PFSK-1 (cell line): Measurements from ENCODE around the gene WBP1.

Source experiments
- FOXP2 ChIP-seq: optimal IDR thresholded peaks from 2 replicates; pipeline ENCODE3; 2011; ENCODE audit warnings: borderline replicate concordance, control low read depth, inconsistent platforms; ENCODE audit not compliant: insufficient read depth; ENCODE audit errors: extremely low read length, extremely low read depth
- POLR2AphosphoS5 ChIP-seq: IDR thresholded peaks from 2 replicates; pipeline ENCODE4 v1.6.1; 2012; ENCODE audit warnings: low read depth, mild to moderate bottlenecking, control low read depth, low read length, moderate library complexity
- SIN3A ChIP-seq: IDR thresholded peaks from 2 replicates; pipeline ENCODE4 v1.6.1; 2012; ENCODE audit warnings: mild to moderate bottlenecking, low read length, moderate library complexity, borderline replicate concordance; ENCODE audit not compliant: insufficient read depth
- TAF1 ChIP-seq: IDR thresholded peaks from 2 replicates; pipeline ENCODE4 v1.6.1; 2012; ENCODE audit warnings: low read length, control low read depth, borderline replicate concordance; ENCODE audit not compliant: insufficient read depth
- TF ChIP-seq, protein P1 (sequence below), 2 experiments: IDR thresholded peaks; 2 replicates each; pipeline versions ENCODE4 v1.6.1 to v1.8.0; 2011 to 2012; ENCODE audit warnings: low read depth in 2 of 2, low read length in 2 of 2, control low read depth in 1 of 2, inconsistent platforms in 1 of 2, mild to moderate bottlenecking in 1 of 2, moderate library complexity in 1 of 2; ENCODE audit not compliant: insufficient read depth in 1 of 2

Gene WBP1

DNA sequence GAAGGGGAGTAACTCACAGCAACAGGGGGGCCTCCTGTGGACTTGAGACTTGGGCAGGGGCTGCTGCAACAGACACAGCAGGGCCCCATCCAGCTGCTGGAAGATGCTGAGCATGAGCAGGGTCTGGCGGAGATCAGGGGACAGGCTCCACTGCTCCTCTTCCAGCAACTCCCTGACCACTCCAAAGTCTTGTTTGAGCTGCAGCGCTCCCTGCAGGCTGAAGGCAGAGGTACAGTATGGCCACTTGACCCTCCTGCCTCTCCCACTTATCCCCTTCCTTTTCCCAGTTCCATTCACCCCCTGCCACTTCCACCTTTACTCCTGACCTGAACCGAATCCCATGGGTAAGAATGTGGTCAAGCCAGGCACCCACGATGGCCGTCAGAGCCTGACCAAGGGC is 16.7 kb downstream of the WBP1 start:
- TF ChIP-seq FOXP2 (no peak), TAF1 (no peak), POLR2AphosphoS5 (no peak), SIN3A (no peak)
- TF ChIP-seq, protein P1, sequence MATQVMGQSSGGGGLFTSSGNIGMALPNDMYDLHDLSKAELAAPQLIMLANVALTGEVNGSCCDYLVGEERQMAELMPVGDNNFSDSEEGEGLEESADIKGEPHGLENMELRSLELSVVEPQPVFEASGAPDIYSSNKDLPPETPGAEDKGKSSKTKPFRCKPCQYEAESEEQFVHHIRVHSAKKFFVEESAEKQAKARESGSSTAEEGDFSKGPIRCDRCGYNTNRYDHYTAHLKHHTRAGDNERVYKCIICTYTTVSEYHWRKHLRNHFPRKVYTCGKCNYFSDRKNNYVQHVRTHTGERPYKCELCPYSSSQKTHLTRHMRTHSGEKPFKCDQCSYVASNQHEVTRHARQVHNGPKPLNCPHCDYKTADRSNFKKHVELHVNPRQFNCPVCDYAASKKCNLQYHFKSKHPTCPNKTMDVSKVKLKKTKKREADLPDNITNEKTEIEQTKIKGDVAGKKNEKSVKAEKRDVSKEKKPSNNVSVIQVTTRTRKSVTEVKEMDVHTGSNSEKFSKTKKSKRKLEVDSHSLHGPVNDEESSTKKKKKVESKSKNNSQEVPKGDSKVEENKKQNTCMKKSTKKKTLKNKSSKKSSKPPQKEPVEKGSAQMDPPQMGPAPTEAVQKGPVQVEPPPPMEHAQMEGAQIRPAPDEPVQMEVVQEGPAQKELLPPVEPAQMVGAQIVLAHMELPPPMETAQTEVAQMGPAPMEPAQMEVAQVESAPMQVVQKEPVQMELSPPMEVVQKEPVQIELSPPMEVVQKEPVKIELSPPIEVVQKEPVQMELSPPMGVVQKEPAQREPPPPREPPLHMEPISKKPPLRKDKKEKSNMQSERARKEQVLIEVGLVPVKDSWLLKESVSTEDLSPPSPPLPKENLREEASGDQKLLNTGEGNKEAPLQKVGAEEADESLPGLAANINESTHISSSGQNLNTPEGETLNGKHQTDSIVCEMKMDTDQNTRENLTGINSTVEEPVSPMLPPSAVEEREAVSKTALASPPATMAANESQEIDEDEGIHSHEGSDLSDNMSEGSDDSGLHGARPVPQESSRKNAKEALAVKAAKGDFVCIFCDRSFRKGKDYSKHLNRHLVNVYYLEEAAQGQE (IDR thresholded peaks at IDR 0.05; ENCODE audit: insufficient read depth in 1 of 2, low read depth in 2 of 2, low read length in 2 of 2) = no peak

DNA sequence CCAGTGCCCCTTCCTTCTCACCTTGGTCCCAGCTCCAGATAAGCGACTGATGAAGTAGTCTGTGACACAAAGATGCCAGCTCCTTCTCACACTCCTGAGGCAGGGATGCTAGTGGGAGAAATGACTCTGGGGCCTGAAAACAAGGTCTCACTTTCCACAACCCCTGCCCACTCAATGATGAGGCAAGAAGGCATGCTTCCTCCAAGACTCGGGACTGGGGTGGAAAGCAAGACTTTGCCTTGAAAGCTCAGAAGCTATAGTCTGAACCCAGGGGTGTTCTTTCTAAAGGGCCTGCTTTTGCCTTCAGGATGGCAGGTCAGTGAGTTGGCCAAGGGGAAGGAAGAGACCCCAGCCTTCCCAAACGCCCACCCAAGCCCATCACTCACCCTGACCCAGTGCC is 23.2 kb downstream of the WBP1 start:
- no peak for TF ChIP-seq FOXP2
- TF ChIP-seq, protein P1 (IDR thresholded peaks at IDR 0.05; ENCODE audit: insufficient read depth in 1 of 2, low read depth in 2 of 2, low read length in 2 of 2) = no peak
- TF ChIP-seq TAF1 = no peak
- no peak for TF ChIP-seq SIN3A
- TF ChIP-seq POLR2AphosphoS5 = no peak

DNA sequence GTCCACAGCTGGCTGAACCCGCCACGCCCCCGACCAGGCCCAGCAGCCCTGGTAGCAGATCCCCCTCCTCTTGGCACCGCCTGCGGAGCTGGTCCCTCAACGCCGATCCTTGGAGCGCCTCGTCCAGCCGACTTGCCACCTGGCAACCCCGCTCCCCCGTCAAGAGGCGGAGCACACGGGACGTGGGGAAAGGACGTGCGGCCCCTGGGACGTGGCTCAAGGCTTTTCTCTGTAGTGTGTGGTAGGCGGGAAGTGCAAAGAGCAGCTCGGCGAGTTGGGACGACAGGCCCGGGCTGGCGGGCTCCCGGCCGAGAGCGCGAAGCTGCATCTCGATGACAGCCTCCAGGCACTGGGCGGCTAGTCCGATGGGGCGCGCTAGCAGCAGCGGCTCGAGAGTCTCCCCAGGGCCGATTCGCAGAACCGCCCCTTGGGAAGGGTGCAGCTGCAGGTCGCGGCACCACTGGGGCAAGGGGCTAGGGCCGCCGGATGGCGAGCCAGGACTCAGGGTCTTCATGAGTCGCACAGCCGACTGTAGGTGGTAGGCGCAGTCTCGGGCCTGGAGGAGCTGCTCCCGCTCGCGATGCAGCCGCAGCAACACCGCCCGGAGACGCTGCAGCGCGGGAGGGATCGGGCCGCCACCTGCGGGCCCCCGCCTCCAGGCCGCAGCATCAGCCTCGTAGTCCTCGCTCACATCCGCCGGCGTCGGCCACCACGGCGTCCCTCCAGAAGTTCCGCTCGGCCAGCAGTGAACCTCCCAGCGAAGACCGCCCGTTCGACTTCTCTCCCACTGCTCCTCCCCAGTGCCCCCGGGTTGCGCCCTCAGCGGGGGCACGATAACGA is 23.9 kb downstream of the WBP1 start:
- TF ChIP-seq FOXP2 = peak; percentile 0
- no peak for TF ChIP-seq TAF1

DNA sequence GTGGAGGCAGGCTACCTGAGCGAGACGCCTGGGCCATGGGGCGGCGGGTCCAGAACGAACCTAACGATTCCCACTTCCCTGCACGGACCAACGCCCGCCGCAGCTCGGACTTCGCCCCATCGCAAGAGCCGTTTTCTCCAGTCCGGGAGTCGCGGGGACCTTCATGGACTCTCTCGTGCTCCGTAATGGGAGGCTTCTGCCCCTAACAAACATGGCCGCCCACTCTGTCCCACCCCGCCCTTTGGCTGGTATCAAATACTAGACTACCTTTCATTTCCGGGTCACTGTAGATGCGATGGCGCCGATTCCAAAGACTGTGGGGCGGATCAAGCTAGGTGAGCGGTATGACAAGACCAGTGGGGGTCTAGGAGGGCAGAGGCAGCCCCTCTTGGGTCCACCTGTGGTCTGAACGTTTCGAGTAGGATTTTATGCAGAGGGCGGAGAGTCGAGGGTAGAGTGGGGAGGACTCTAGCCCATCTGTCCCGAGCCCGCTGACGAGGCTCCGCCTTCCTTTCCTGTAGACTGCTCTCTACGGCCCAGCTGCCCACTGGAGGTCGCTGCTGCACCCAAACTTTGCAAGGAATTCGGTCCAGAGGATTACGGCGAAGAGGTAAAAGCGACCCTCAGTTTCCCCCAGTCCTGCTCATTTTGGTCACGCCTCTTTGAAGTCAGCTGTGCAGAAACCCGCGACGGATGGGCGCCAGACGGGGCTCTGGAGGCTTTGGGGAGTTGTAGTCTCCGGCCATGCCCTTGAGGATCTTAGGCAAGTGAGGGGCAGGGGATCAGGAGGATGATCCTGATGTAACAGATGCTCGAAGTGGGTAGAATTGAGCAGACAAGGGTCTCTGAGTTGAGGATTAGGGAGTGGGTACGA is 24.8 kb downstream of the WBP1 start, which contains the start of the genes CCDC142 and TTC31:
Gene CCDC142, minus strand, starts transcription at position 198 of the 874 bp plus-strand sequence. Its CDS starts 161 bp downstream, at position 37.
Gene TTC31, plus strand, starts transcription at position 281 of the 874 bp plus-strand sequence. Its CDS starts 15 bp downstream, at position 296.
- TF ChIP-seq TAF1 (peak; percentile 87), FOXP2 (peak; percentile 72), POLR2AphosphoS5 (peak; percentile 90), SIN3A (0 out of 2 replicates have a peak, but pooled peaks have one; percentile 59)
- TF ChIP-seq, protein P1 (IDR thresholded peaks at IDR 0.05; ENCODE audit: insufficient read depth in 1 of 2, low read depth in 2 of 2, low read length in 2 of 2) = 0 out of 4 replicates have a peak, but pooled peaks of 1 of the 2 experiments have one; percentile 39

DNA sequence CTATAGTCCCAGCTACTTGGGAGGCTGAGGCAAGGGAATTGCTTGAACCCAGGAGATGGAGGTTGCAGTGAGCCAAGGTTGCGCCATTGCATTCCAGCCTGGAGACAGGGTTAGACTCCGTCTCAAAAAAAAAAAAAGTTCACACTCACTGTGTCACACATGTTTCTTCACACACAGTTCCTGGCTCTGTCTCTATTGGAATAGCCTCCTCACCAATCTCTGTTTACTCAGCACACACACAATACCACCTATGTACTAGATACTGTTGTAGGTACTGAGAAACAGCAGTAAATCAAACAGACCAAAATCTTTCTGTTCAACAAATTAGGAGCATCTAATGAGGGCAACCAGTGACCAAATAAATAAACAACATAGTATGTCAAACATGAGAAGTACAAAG is 27.9 kb downstream of the WBP1 start:
- TF ChIP-seq POLR2AphosphoS5 (no peak), SIN3A (no peak), TAF1 (no peak), FOXP2 (no peak)
- TF ChIP-seq, protein P1 (IDR thresholded peaks at IDR 0.05; ENCODE audit: insufficient read depth in 1 of 2, low read depth in 2 of 2, low read length in 2 of 2) = no peak
